Spleen (tissue), 11 donors: ENCODE data around the gene HNRNPDL. TPM values are rescaled to one million over a fixed set of nuclear protein-coding genes. Genes with fewer than 3 reads are reported as not detected.

Experiments used
- DNase-seq: peaks from one replicate; pipeline ENCODE4 v3.0.0-alpha.2; 2020
- H3K27ac ChIP-seq, 8 donors: fragments of 200-600 bp; sonication (generic) in 7 of 8; 1 replicate in 4 of 8; 2 replicates in 4 of 8; pipeline versions ENCODE4 v1.5.0 to v1.8.0; 2016 to 2021; ENCODE audit warnings: inconsistent platforms in 4 of 8, mild to moderate bottlenecking in 4 of 8, moderate library complexity in 1 of 8
- H3K27me3 ChIP-seq, 7 donors: fragments of 200-600 bp; sonication (generic) in 6 of 7; replicated peaks in 1 of 7; 1 replicate in 4 of 7; 2 replicates in 3 of 7; pipeline versions ENCODE4 v1.5.0 to v1.8.0; 2016 to 2021; ENCODE audit warnings: inconsistent platforms in 3 of 7, mild to moderate bottlenecking in 1 of 7
- H3K36me3 ChIP-seq, 6 donors: fragments of 200-600 bp; sonication (generic) in 5 of 6; 1 replicate in 4 of 6; 2 replicates in 2 of 6; pipeline versions ENCODE4 v1.5.0 to v1.8.0; 2016 to 2021; ENCODE audit warnings: inconsistent platforms in 2 of 6
- H3K4me1 ChIP-seq, 6 donors: fragments of 200-600 bp; sonication (generic) in 5 of 6; 1 replicate in 3 of 6; 2 replicates in 3 of 6; pipeline versions ENCODE4 v1.5.0 to v1.8.0; 2016 to 2021; ENCODE audit warnings: inconsistent platforms in 3 of 6
- H3K4me3 ChIP-seq, 8 donors: fragments of 200-600 bp; sonication (generic) in 7 of 8; 1 replicate in 4 of 8; 2 replicates in 4 of 8; pipeline versions ENCODE4 v1.5.0 to v1.8.0; 2016 to 2021; ENCODE audit warnings: inconsistent platforms in 4 of 8, mild to moderate bottlenecking in 4 of 8, moderate library complexity in 2 of 8
- H3K9me3 ChIP-seq, 8 donors: fragments of 200-600 bp; sonication (generic) in 7 of 8; 1 replicate in 4 of 8; 2 replicates in 4 of 8; pipeline versions ENCODE4 v1.5.0 to v1.8.0; 2016 to 2021; ENCODE audit warnings: inconsistent platforms in 4 of 8
- CTCF ChIP-seq, 11 experiments: fragments of 200-600 bp in 7 of 11; fragments of 450-650 bp in 4 of 11; sonication (generic) in 4 of 11; IDR thresholded peaks in 8 of 11; conservative IDR thresholded peaks in 3 of 11; 1 replicate in 7 of 11; 2 replicates in 4 of 11; pipeline versions ENCODE4 v1.4.0 to v1.8.0; 2016 to 2021; ENCODE audit warnings: antibody characterized with exemption in 11 of 11, inconsistent platforms in 4 of 11, mild to moderate bottlenecking in 1 of 11
- POLR2A ChIP-seq, 3 donors: fragments of 450-650 bp; IDR thresholded peaks; one replicate each; pipeline ENCODE4 v1.5.1; 2017; ENCODE audit warnings: antibody characterized with exemption in 3 of 3, mild to moderate bottlenecking in 1 of 3
- POLR2AphosphoS5 ChIP-seq, 3 donors: sonication (generic); formaldehyde crosslinking; IDR thresholded peaks; one replicate each; pipeline ENCODE4 v1.5.1; 2017; ENCODE audit warnings: antibody characterized with exemption in 3 of 3
- WGBS, 5 donors: extraction: QIAGEN DNeasy Blood & Tissue Kit in 3 of 5; methylation state at CpG; one replicate each; pipeline versions ENCODE4 v1.1.5 to v1.1.7; 2013 to 2018; 5-methylcytosine and 5-hydroxymethylcytosine counted together
- intact Hi-C: fragments of 100-400 bp; cut with DNase I; formaldehyde crosslinking; loops from one replicate; pipeline ENCODE4 v1.15.0; 2023; ENCODE audit warnings: low total_unique reads
- polyA plus RNA-seq, 3 donors: library from polyadenylated mRNA; stranded (reverse); fragments of 200-250 nt; gene quantifications; one replicate each; pipeline ENCODE4 v1.2.1, GENCODE V29; 2013
- total RNA-seq, 7 donors: library from RNA; depleted of rRNA in 3 of 7; stranded (reverse); fragments of >200 nt in 3 of 7; fragmentation: NEBNext Ultra II Directional in 4 of 7; extraction: Animal tissue kit (Norgen Biotek cat#: 25700) in 4 of 7; gene quantifications; one replicate each; pipeline versions ENCODE4 v1.1.0 to v1.2.1, GENCODE V29; 2016 to 2021
- donor health status: healthy with polysubstance abuse.
- donor health status: DM: no; HTN: no; CAD: no; lungs with moderate emphysema.
- donor health status: DM: no; HTN: no; CAD: no.
- donor health status: Bipolar disorder and iron deficiency.
- donor health status: healthy.
- donor health status: DM: no; HTN: no; CAD: no.
- donor health status: DM: yes; HTN: yes; CAD: no.

The HNRNPDL gene
- total and polyA plus RNA-seq, 10 donors: 164 to 229 (median 208) TPM

GRCh38 chr4:82434949-82435348 lies 4.7 kb upstream of the HNRNPDL start:
- TF ChIP-seq CTCF (IDR thresholded peaks at IDR 0.05 in 8 of 11, conservative IDR thresholded peaks at IDR 0.05 in 3 of 11): no peak
- no peak for TF ChIP-seq POLR2AphosphoS5 (IDR thresholded peaks at IDR 0.05)
- no peak for TF ChIP-seq POLR2A (IDR thresholded peaks at IDR 0.05)
- H3K9me3 ChIP-seq: no peaks in the 10 kb centered on the region
- 92 to 96% (median 95%) methylated on average over 7 of the region's 7 CpGs for WGBS, 5 donors
- peaks cover 20 to 81% (median 33%) of the 10 kb centered on the region in 6 donors for H3K4me1 ChIP-seq
- DNase-seq: no peak
- intact Hi-C loops: no loop called here
- peaks cover 0 to 25% (median 0%) of the 10 kb centered on the region in 6 donors for H3K36me3 ChIP-seq
- H3K27ac ChIP-seq: no peak overlapping the region
- H3K4me3 ChIP-seq: no peak overlapping the region
- no peaks in the 10 kb centered on the region for H3K27me3 ChIP-seq

DNA sequence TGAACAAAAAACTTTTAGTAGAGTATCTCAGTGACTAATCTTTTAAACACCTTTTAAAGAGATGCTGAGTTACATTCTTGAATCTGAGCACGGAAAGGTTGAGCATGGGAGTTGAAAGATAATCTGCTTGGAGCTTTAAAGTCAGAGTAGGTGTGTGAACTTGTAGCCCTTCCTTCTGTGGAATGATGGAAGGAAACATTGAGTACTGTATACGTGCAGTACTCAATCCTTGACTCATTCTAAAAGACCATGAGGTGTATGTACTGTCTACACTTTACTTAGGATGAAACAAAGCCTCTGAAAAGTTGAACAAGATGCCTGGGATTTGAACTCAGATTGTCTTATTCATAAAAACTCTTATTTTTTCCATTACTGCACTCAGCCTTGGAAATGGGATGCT lies 3.5 kb upstream of the HNRNPDL start:
- Histone ChIP-seq H3K27me3 (no peaks in the 10 kb centered on the region), H3K4me1 (peaks cover 20 to 69% (median 33%) of the 10 kb centered on the region in 6 donors), H3K36me3 (peaks cover 0 to 25% (median 0%) of the 10 kb centered on the region in 6 donors), H3K4me3 (no peak overlapping the region), H3K9me3 (no peaks in the 10 kb centered on the region), H3K27ac (no peak overlapping the region)
- no peak for TF ChIP-seq POLR2A (IDR thresholded peaks at IDR 0.05)
- no peak for TF ChIP-seq CTCF (IDR thresholded peaks at IDR 0.05 in 8 of 11, conservative IDR thresholded peaks at IDR 0.05 in 3 of 11)
- no peak for TF ChIP-seq POLR2AphosphoS5 (IDR thresholded peaks at IDR 0.05)
- intact Hi-C loops: no loop called here
- DNase-seq: no peak
- 70 to 86% (median 76%) methylated on average over 2 of the region's 2 CpGs for WGBS, 5 donors

GRCh38 chr4:82432596-82432995 lies 2.3 kb upstream of the HNRNPDL start:
- peaks cover 25 to 77% (median 44%) of the 10 kb centered on the region in 6 donors for H3K4me1 ChIP-seq
- TF ChIP-seq CTCF (IDR thresholded peaks at IDR 0.05 in 8 of 11, conservative IDR thresholded peaks at IDR 0.05 in 3 of 11): no peak
- no peak for TF ChIP-seq POLR2A (IDR thresholded peaks at IDR 0.05)
- TF ChIP-seq POLR2AphosphoS5 (IDR thresholded peaks at IDR 0.05): no peak
- no peak for DNase-seq
- peaks cover 0 to 30% (median 0%) of the 10 kb centered on the region in 6 donors for H3K36me3 ChIP-seq
- H3K27me3 ChIP-seq: no peaks in the 10 kb centered on the region
- no peak overlapping the region for H3K27ac ChIP-seq
- intact Hi-C loops: no loop called here
- 79 to 88% (median 87%) methylated on average over 18 of the region's 18 CpGs for WGBS, 5 donors
- H3K9me3 ChIP-seq: no peaks in the 10 kb centered on the region
- H3K4me3 ChIP-seq: no peak overlapping the region

DNA sequence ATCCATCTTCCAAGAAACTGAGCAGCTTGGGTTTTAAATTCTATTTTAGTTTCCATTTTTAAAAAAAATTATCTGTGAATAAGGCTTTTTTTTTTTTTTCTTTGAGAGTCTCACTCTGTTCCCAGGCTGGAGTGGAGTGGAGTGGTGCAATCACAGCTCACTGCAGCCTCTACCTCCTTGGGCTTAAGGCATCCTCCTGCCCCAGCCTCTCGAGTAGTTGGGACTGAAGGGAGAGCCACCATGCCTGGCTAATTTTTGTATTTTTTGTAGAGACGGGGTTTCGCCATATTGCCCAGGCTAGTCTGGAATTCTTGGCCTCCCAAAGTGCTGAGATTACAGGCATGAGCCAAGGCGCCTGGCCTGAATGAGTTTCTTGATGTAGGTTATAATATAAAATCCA lies 1.6 kb upstream of the HNRNPDL start:
- H3K9me3 ChIP-seq: no peaks in the 10 kb centered on the region
- peaks cover 0 to 33% (median 5%) of the 10 kb centered on the region in 6 donors for H3K36me3 ChIP-seq
- peaks cover 33 to 77% (median 52%) of the 10 kb centered on the region in 6 donors for H3K4me1 ChIP-seq
- H3K27ac ChIP-seq: peak overlapping the region in 1 of 8 donors; percentile 99
- no peaks in the 10 kb centered on the region for H3K27me3 ChIP-seq
- intact Hi-C loops: no loop called here
- H3K4me3 ChIP-seq: peak overlapping the region in 5 of 8 donors; percentile 83 to 98 (median 96)
- DNase-seq: no peak
- 92 to 97% (median 95%) methylated on average over 4 of the region's 4 CpGs for WGBS, 5 donors
- TF ChIP-seq POLR2AphosphoS5 (IDR thresholded peaks at IDR 0.05) (no peak), CTCF (IDR thresholded peaks at IDR 0.05 in 8 of 11, conservative IDR thresholded peaks at IDR 0.05 in 3 of 11) (no peak), POLR2A (IDR thresholded peaks at IDR 0.05) (no peak)
